Activated CD8-positive, alpha-beta memory T cell treated with anti-CD3 and anti-CD28 coated beads for 1 hour (primary cell): Measurements from ENCODE around the gene DVL1.

Experiments used
- DNase-seq, 2 donors: peaks; one replicate each; pipeline ENCODE4 v3.0.0-alpha.2; 2020; ENCODE audit warnings: low read depth in 1 of 2; ENCODE audit errors: extremely low read depth in 1 of 2

Gene DVL1

DNA sequence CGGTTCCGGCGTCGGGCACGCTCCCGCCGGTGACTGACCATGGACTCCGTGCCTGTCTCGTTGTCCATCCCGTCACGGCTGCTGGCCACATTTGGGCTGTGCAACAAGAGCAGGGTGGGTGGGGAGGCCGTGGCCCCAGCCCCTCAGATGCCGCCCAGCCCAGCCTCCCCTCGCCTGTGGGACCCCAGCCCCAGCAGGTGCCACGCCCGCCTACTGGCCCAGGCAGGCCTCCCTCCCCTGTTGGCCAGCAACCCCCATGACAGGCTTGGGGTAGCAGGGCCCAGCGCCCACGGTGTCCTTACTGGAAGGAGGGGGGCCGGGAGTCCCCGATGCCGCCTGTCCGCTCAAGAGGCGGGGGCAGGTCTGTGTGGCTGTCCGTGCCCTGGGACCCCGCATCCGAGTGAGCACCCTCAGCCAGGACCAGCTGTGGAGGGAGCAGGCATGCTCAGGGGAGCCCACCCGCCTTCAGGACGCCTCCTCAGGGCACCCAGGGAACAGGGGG, 7.1 kb downstream of the DVL1 start:
- DNase-seq, result no peak

DNA sequence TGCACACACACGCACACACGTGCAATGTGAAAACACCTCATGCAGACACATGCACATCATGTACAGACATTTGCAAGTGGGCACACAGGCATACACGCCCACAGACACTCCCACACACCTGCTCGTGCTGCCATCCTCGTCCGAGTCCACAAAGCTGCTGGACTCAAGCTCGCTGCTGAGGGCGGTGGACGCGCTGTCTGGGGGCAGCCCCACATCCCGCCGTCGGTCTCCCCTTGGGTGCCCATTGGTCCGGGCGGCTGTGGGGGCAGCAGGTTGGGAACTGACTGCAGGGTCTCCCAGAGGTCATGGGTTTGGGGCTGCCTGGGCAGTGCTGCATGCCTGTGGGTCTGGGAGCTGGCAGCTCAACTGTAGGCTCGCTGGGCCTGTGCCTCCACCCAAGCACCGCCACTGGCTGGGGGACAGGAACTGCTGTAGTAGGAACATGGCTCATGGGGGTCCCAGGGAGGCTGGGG, 7.6 kb downstream of the DVL1 start:
- no peak for DNase-seq

DNA sequence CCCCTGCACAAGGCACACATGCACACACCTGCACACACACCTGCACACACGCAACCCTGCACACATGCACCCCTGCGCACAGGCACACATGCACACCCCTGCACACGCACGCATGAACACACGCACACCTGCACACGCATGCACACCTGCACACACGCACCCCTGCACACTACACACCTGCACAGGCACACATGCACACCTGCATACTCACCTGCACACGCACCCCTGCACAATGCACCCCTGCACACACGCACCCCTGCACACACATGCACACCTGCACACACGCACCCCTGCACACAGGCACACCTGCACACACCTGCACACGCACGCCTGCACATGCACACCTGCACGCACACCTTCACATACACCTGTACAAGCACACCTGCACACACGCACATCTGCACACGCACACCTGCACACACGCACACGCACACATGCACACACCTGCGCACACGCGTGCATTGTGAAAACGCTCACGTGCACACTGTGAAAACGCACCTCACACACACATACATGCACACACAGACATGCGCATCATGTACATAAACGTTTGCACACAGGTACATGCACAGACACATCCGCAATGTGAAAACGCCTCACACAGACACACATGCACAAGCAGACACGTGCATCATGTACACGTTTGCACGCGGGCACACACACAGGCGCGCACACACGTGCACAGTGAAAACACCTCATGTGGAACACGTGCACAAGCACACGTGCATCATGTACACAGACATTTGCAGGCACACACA, 8.2 kb downstream of the DVL1 start:
- DNase-seq, result no peak

DNA sequence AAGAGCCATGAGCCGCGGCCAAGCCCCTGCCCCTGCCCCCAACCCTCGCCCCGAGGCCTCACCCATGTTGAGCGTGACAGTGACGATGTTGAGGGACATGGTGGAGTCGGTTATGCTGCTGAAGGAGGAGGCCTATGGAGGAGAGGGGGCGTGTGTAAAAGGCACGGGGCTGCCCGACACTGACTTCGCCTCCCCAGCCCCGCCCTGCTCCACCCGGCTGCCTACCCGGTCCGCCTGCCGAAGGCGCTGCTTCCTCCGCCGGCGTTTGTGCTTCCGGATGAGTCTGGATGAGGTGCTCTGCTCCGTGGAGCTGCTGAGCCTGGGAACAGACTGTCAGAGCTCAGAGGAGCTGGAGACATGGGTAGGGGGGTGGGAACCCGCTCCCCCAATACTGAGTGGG, 9.0 kb downstream of the DVL1 start:
- DNase-seq, result no peak

DNA sequence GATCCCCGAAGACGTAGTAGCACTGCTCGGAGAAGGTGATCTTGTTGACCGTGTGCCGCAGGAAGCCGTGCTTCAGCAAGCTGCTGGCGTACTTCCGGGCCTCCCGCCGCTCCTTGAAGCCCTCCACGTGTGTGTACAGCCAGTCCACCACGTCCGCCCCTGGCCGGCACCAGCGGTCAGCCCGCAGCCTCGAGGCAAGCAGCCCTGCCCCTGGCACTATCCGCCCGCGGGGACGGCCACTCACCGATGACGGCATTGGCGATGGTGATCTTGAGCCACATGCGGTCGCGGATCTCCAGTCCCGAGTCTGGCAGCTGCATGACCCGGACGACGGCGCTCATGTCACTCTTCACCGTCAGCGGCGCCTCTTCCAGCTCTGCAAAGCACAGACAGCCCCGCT, 10.9 kb downstream of the DVL1 start:
- no peak for DNase-seq

DNA sequence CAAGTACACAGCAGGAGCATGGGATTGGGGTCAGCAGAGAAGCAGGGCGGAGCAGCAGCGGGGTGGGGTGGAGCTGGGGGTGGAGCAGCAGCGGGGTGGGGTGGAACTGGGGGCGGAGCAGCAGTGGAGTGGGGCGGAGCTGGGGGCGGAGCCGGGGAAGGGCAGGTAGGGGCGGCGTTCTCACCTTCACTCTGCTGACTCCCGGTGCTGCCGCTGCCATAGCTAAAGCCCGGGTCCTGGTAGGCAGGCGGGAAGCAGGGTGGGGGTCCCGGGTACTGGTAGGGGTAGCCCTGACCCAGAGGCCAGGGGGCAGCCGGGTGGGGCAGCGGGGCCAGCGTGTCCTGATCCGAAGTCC, 11.4 kb downstream of the DVL1 start:
- DNase-seq, result no peak

DNA sequence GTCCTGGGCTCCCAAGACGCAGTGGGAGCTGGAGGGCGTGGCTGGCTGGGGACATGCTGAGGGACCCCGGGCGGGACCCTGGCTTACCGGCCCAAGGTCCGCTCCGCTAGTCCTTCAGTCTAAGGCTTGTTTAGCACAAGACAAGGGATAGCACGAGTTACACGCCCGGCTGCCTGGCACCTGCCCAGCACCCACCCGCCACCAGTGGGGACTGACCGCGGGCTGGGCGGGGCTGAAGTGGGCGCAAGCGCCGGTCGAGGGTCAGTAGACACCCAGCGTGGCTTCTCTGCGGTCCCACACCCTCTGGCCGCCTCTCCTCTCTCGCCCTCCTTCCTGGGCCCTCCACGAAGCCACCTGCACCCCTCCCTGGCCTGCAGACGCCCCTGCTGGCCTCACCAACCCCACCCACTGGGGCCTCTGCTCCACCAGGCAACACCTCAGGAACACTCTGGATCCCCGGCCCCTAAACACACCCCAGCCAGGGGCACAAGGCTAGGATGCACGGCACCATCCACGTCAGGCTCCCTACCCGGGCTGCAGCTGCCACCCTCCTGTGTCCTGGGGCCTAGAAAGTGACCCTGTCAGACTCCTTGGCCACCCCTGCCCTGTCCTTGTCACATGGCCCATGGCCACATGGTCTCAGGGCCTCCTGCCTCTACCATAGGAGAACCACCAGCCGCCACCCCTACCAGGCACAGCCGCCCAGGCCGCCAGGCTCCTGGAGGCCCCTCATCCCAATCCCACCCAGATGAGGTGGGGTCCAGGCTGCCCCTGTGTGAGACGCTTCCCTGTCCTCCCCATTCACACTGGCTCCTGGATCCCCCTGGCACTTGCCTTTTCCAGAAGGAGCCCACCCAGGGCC, 12.1 kb downstream of the DVL1 start:
- DNase-seq, result no peak

DNA sequence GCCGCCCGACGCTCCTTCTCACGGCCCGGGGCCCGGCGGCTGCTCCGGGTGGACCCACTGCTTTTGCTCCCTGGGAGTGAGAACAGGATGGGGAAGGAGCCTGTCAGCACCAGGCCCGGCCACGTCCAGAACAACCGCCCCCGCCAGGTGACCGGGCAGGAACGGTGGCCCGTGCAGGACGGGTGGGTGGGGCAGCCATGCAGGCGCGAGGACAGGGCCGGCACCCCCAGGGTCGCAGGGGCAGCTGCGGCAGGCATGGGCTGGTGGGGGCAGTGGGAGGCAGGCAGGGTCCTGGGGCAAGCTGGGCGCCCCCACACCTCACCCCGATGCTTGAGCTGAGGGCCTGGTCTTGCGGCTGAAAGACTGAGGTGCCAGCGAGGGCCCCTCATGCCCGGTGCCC, 12.8 kb downstream of the DVL1 start:
- DNase-seq, result no peak

DNA sequence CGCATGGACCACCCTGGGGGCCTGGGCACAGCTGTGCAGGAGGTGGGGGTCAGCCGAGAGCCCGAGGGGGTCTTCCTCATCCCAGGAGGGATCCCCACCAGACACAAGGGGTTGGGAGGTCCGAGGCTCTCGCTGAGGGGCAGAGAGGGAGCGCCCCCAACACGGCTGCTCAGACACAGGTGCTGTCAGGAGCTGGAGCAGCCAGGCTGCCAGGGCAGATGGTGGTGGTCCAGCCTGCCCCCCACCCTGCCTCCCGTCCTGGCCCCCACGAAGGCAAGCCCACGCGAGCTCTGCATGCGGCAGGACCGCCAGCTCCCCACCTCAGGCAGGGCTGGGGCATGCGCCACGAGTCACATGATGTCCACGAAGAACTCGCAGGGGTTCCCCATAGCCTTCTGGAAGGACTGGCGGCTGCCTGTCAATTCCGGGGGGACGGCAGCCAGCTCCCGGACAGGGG, 13.4 kb downstream of the DVL1 start:
- no peak for DNase-seq

DNA sequence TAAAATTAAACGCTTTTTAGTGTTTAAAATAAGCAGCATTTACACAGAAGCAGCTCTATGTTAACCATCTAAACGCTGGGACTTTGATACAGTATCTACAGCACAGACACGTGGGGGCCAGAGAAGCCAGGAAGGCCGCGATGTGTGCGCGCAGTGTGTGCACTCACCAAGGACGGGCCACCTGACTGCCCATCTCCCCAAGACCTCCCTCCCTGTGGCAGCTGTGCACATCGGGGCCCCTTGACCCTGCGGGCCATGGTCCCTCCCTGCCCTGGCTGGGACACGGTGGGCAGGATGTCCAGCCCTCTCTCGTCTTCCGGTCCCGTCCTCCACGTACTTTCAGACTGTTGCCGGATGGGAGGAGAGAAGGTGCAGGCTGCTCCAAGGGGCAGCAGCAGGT, 13.9 kb downstream of the DVL1 start:
- DNase-seq, result no peak

DNA sequence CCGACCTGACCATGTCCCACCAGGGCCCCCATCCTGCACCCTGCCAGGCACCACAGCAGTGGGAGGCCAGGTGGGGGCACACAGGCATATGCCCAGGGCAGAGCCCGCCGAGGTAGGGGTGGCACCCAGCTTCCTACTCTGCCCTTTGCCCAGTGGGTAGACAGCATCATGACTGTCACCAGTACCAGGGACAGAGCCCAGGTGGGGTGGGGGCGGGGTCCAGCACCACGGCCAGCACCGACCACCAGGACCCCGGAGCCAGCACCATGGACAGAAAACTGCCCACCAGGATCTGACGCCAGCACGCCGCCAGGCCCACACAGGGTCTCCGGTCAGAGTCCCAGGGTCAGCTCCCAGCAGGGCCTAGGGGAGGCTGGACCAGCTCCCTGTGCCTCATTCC, 14.4 kb downstream of the DVL1 start:
- no peak for DNase-seq

DNA sequence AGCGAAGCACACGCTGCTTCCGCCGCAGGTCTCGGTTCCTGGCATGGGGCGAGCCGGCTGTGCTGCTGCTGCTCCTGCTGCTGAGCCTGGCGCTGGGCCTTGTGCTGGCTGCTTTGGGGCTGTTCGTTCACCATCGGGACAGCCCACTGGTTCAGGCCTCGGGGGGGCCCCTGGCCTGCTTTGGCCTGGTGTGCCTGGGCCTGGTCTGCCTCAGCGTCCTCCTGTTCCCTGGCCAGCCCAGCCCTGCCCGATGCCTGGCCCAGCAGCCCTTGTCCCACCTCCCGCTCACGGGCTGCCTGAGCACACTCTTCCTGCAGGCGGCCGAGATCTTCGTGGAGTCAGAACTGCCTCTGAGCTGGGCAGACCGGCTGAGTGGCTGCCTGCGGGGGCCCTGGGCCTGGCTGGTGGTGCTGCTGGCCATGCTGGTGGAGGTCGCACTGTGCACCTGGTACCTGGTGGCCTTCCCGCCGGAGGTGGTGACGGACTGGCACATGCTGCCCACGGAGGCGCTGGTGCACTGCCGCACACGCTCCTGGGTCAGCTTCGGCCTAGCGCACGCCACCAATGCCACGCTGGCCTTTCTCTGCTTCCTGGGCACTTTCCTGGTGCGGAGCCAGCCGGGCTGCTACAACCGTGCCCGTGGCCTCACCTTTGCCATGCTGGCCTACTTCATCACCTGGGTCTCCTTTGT, 15.5 kb downstream of the DVL1 start:
- DNase-seq, result no peak

DNA sequence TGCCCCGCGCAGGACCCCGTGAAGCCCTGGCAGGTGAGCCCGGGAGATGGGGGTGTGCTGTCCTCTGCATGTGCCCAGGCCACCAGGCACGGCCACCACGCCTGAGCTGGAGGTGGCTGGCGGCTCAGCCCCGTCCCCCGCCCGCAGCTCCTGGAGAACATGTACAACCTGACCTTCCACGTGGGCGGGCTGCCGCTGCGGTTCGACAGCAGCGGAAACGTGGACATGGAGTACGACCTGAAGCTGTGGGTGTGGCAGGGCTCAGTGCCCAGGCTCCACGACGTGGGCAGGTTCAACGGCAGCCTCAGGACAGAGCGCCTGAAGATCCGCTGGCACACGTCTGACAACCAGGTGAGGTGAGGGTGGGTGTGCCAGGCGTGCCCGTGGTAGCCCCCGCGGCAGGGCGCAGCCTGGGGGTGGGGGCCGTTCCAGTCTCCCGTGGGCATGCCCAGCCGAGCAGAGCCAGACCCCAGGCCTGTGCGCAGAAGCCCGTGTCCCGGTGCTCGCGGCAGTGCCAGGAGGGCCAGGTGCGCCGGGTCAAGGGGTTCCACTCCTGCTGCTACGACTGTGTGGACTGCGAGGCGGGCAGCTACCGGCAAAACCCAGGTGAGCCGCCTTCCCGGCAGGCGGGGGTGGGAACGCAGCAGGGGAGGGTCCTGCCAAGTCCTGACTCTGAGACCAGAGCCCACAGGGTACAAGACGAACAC, 16.3 kb downstream of the DVL1 start:
- DNase-seq, result no peak

DNA sequence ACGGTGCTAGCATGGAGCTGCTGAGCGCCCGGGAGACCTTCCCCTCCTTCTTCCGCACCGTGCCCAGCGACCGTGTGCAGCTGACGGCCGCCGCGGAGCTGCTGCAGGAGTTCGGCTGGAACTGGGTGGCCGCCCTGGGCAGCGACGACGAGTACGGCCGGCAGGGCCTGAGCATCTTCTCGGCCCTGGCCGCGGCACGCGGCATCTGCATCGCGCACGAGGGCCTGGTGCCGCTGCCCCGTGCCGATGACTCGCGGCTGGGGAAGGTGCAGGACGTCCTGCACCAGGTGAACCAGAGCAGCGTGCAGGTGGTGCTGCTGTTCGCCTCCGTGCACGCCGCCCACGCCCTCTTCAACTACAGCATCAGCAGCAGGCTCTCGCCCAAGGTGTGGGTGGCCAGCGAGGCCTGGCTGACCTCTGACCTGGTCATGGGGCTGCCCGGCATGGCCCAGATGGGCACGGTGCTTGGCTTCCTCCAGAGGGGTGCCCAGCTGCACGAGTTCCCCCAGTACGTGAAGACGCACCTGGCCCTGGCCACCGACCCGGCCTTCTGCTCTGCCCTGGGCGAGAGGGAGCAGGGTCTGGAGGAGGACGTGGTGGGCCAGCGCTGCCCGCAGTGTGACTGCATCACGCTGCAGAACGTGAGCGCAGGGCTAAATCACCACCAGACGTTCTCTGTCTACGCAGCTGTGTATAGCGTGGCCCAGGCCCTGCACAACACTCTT, 17.0 kb downstream of the DVL1 start:
- DNase-seq, result no peak

DNA sequence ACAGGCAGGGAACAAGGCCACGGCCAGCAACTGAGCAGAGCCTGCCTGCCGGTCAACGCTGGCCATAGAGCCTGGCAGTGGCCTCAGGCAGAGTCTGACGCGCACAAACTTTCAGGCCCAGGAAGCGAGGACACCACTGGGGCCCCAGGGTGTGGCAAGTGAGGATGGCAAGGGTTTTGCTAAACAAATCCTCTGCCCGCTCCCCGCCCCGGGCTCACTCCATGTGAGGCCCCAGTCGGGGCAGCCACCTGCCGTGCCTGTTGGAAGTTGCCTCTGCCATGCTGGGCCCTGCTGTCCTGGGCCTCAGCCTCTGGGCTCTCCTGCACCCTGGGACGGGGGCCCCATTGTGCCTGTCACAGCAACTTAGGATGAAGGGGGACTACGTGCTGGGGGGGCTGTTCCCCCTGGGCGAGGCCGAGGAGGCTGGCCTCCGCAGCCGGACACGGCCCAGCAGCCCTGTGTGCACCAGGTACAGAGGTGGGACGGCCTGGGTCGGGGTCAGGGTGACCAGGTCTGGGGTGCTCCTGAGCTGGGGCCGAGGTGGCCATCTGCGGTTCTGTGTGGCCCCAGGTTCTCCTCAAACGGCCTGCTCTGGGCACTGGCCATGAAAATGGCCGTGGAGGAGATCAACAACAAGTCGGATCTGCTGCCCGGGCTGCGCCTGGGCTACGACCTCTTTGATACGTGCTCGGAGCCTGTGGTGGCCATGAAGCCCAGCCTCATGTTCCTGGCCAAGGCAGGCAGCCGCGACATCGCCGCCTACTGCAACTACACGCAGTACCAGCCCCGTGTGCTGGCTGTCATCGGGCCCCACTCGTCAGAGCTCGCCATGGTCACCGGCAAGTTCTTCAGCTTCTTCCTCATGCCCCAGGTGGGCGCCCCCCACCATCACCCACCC, 17.9 kb downstream of the DVL1 start, which contains the start of gene TAS1R3:
TAS1R3 (plus strand) TSS at position 213 of the 898 bp plus-strand sequence; CDS start at position 279, 66 bp downstream.
- no peak for DNase-seq

DNA sequence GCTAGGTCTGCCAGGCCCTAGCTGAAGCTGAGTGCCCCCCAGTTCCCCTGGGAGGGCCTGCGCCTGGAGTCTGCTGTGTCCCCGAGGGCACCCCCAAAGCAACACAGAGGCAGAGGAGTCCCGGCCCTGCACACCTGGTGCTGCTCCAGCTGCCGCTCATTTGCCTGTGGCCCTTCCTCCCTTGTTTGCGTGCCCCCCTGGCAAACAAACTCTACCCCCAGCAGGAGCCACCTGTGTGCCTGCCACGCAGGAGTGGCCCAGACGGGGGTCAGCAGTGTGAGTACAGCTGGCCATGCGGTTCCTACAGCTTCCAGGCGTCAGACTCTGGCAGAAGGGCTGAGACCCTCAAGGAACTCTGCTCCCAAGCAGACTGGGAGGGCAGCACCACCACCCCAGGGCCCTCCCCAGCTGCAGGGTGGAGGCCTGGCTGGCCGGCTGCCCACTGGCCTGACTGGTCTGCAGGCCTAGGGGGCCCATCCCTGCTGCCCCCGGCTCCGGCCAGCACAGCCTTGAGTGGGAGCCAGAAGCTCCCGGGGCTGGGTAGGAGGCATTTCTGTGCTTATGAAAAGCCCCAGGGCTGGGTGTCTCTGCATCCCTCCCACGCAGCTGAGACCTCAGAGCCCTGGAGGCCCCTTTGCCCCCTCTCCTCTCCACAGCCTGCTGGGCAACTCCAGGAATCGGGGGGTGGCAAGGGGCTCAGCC, 18.7 kb downstream of the DVL1 start:
- no peak for DNase-seq

DNA sequence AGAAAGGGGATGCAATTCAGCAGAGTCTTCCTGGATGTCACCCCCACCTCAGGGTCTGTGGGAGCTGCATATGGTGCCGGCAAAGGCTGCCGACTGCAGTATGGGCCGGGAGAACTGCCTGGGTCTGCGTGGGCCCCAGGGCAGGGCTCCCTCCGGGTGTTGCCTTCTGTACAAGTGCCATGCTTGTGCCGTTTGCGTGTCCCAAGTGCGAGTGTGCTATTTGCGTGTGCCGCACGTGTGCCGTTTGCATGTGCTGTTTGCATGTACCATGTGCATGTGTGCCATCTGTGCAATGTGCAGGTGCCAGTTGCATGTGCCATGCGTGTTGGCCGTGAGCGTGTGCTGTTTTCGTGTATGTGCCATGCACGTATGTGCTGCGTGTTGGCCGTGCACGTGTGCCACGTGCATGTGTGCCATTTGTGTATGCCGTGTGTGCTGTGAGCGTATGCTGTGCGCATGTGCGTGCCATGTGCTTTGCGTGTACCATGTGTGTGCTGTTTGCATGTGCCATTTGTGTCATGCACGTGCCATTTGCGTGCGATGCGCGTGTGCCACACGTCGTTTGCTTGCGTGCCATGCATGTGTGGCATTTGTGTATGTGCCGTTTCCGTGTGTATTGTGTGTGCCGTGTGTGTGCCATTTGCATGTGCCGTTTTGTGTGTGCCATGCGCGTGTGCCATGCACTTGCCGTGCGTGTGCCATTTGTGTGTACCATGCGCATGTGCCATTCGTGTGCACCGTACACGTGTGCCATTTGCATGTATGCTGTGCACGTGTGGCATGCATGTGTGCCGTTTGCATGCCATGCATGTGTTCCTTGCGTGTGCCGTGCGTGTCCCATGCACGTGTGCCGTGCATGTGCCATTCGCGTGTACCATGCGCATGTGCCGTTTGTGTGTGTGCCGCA, 19.7 kb downstream of the DVL1 start:
- DNase-seq, result no peak
